ENCODE measurements around the gene OSBPL2. TPM values are rescaled to one million over a fixed set of nuclear protein-coding genes. Genes with fewer than 3 reads are reported as not detected.

The OSBPL2 gene
- total and polyA plus RNA-seq, 2 donors (not counting 1 experiment from before 2014, with no cell fraction given), result 13.3 to 27.9 TPM

DNA sequence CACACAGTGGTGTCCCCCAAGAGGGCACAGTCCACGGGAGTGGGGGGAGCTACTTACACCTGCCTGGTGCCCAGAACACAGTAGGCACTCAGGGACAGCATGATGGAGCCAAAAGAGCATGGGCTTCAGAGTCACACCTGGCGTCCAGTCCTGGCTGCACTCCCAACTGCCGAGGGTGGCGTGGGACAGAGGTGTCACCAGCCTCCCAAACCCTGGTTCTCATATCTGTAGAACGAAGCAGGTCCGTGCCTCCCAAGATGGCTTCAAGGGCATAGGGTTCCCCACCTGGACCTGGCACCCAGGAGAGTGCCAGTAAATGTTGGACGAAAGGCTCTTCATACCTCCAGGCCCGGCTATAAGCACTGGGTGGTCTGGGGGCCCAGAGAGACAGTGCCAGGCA is 27.1 kb upstream of the OSBPL2 start:
- H3K4me1 ChIP-seq (ENCODE audit: control insufficient read depth, extremely low read depth, insufficient read depth, low read length), result no peaks in the 10 kb centered on the region
- no peak overlapping the region for H2AFZ ChIP-seq (ENCODE audit: low read length)
- peaks cover 24% of the 10 kb centered on the region for H3K27me3 ChIP-seq (ENCODE audit: control insufficient read depth, insufficient read depth, low read length)
- H3K36me3 ChIP-seq (ENCODE audit: control insufficient read depth, insufficient read depth, low read length), result no peaks in the 10 kb centered on the region
- H3K4me2 ChIP-seq (ENCODE audit: extremely low read depth, insufficient read depth, low read length), result no peak overlapping the region
- no peak for DNase-seq (ENCODE audit: low read depth in 2 of 2)
- H4K20me1 ChIP-seq (ENCODE audit: control insufficient read depth, extremely low read depth, insufficient read depth, low read length), result no peaks in the 10 kb centered on the region
- TF ChIP-seq, protein P1, sequence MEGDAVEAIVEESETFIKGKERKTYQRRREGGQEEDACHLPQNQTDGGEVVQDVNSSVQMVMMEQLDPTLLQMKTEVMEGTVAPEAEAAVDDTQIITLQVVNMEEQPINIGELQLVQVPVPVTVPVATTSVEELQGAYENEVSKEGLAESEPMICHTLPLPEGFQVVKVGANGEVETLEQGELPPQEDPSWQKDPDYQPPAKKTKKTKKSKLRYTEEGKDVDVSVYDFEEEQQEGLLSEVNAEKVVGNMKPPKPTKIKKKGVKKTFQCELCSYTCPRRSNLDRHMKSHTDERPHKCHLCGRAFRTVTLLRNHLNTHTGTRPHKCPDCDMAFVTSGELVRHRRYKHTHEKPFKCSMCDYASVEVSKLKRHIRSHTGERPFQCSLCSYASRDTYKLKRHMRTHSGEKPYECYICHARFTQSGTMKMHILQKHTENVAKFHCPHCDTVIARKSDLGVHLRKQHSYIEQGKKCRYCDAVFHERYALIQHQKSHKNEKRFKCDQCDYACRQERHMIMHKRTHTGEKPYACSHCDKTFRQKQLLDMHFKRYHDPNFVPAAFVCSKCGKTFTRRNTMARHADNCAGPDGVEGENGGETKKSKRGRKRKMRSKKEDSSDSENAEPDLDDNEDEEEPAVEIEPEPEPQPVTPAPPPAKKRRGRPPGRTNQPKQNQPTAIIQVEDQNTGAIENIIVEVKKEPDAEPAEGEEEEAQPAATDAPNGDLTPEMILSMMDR (conservative IDR thresholded peaks at IDR 0.05 in 1 of 2, IDR thresholded peaks at IDR 0.05 in 1 of 2; ENCODE audit: low read depth in 1 of 2, low read length in 2 of 2), result no peak
- no peak for TF ChIP-seq EZH2 (IDR thresholded peaks at IDR 0.05; ENCODE audit: low read length, missing control alignments)
- no peak overlapping the region for H3K4me3 ChIP-seq (replicated peaks in 1 of 4; ENCODE audit: control extremely low read depth in 1 of 4, insufficient read depth in 1 of 4, low read depth in 3 of 4, low read length in 4 of 4)
- no peak overlapping the region for H3K9ac ChIP-seq (ENCODE audit: insufficient read depth, low read length)
- no peaks in the 10 kb centered on the region for H3K9me3 ChIP-seq (ENCODE audit: control insufficient read depth, insufficient read depth, low read depth, low read length)
- no peak overlapping the region for H3K27ac ChIP-seq (ENCODE audit: insufficient read depth, low read length)
- no peaks in the 10 kb centered on the region for H3K79me2 ChIP-seq (ENCODE audit: control insufficient read depth, insufficient read depth, low read length)

DNA sequence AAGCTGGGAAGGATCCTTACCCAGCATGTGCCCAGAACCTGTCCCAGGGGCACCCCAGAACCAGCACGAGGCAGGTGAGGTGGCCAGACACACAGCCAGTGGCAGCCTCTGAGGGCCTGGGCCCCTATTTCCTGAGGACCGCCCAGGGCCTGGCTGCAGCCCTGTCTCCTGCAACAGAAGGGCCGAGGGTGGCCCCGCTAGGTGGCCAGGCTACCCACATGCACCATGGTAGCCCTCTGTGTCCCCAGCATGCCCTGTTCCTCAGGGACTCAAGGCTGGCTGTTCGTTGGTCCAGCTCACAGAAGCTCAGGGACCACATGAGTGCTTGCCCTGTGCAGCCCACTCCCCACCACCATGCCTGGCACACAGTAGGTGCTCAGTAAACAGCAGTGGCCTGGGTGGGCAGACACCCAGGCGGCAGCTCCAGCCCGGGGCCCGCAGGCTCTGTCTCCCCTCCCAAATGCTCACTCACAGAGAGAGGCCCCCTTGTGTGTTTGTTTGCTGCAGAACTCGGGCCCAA is 26.5 kb upstream of the OSBPL2 start:
- no peak overlapping the region for H3K27ac ChIP-seq (ENCODE audit: insufficient read depth, low read length)
- no peaks in the 10 kb centered on the region for H3K9me3 ChIP-seq (ENCODE audit: control insufficient read depth, insufficient read depth, low read depth, low read length)
- H3K27me3 ChIP-seq (ENCODE audit: control insufficient read depth, insufficient read depth, low read length), result peaks cover 24% of the 10 kb centered on the region
- H3K9ac ChIP-seq (ENCODE audit: insufficient read depth, low read length), result no peak overlapping the region
- H3K36me3 ChIP-seq (ENCODE audit: control insufficient read depth, insufficient read depth, low read length), result no peaks in the 10 kb centered on the region
- H3K79me2 ChIP-seq (ENCODE audit: control insufficient read depth, insufficient read depth, low read length), result no peaks in the 10 kb centered on the region
- DNase-seq (ENCODE audit: low read depth in 2 of 2), result no peak
- no peak overlapping the region for H3K4me2 ChIP-seq (ENCODE audit: extremely low read depth, insufficient read depth, low read length)
- no peak overlapping the region for H3K4me3 ChIP-seq (replicated peaks in 1 of 4; ENCODE audit: control extremely low read depth in 1 of 4, insufficient read depth in 1 of 4, low read depth in 3 of 4, low read length in 4 of 4)
- no peaks in the 10 kb centered on the region for H4K20me1 ChIP-seq (ENCODE audit: control insufficient read depth, extremely low read depth, insufficient read depth, low read length)
- no peaks in the 10 kb centered on the region for H3K4me1 ChIP-seq (ENCODE audit: control insufficient read depth, extremely low read depth, insufficient read depth, low read length)
- no peak for TF ChIP-seq EZH2 (IDR thresholded peaks at IDR 0.05; ENCODE audit: low read length, missing control alignments)
- TF ChIP-seq, protein P1 (conservative IDR thresholded peaks at IDR 0.05 in 1 of 2, IDR thresholded peaks at IDR 0.05 in 1 of 2; ENCODE audit: low read depth in 1 of 2, low read length in 2 of 2), result no peak
- no peak overlapping the region for H2AFZ ChIP-seq (ENCODE audit: low read length)

GRCh38 chr20:62212299-62212698 is 26.0 kb upstream of the OSBPL2 start:
- Histone ChIP-seq H4K20me1 (ENCODE audit: control insufficient read depth, extremely low read depth, insufficient read depth, low read length) (no peaks in the 10 kb centered on the region), H3K9ac (ENCODE audit: insufficient read depth, low read length) (no peak overlapping the region), H2AFZ (ENCODE audit: low read length) (no peak overlapping the region), H3K27me3 (ENCODE audit: control insufficient read depth, insufficient read depth, low read length) (peaks cover 24% of the 10 kb centered on the region), H3K79me2 (ENCODE audit: control insufficient read depth, insufficient read depth, low read length) (no peaks in the 10 kb centered on the region), H3K4me2 (ENCODE audit: extremely low read depth, insufficient read depth, low read length) (no peak overlapping the region), H3K9me3 (ENCODE audit: control insufficient read depth, insufficient read depth, low read depth, low read length) (no peaks in the 10 kb centered on the region), H3K4me3 (replicated peaks in 1 of 4; ENCODE audit: control extremely low read depth in 1 of 4, insufficient read depth in 1 of 4, low read depth in 3 of 4, low read length in 4 of 4) (no peak overlapping the region), H3K36me3 (ENCODE audit: control insufficient read depth, insufficient read depth, low read length) (no peaks in the 10 kb centered on the region), H3K4me1 (ENCODE audit: control insufficient read depth, extremely low read depth, insufficient read depth, low read length) (no peaks in the 10 kb centered on the region), H3K27ac (ENCODE audit: insufficient read depth, low read length) (no peak overlapping the region)
- no peak for TF ChIP-seq EZH2 (IDR thresholded peaks at IDR 0.05; ENCODE audit: low read length, missing control alignments)
- TF ChIP-seq, protein P1 (conservative IDR thresholded peaks at IDR 0.05 in 1 of 2, IDR thresholded peaks at IDR 0.05 in 1 of 2; ENCODE audit: low read depth in 1 of 2, low read length in 2 of 2), result no peak
- no peak for DNase-seq (ENCODE audit: low read depth in 2 of 2)
